Activated T-helper 1 cell treated with anti-CD3 and anti-CD28 coated beads, Interleukin-12 subunit alpha, Interleukin-12 subunit beta, Interleukin-2, Interleukin-4 antibody, amounts not matched to agents 30 ng/mL and 10 ng/mL and 1 ng/mL, durations not matched to agents 14 hours and 24 hours and 36 hours (primary cell): ENCODE results near the gene RPL26. TPM values are rescaled to one million over a fixed set of nuclear protein-coding genes. Genes with fewer than 3 reads are reported as not detected.

ENCODE experiments used
- total RNA-seq: library from RNA; stranded (reverse); gene quantifications from 2 replicates; pipeline ENCODE4 v1.2.3, GENCODE V29; 2022

The RPL26 gene
- total RNA-seq, 1 donor from 2014 or later = 2,163 TPM

Other genes with a start within 250 kb of the RPL26 start
- 36.9 and 37.4 TPM in 2 replicates for gene PER1, start 230.8 kb downstream of the RPL26 start, total RNA-seq
- 54.7 and 55.9 TPM in 2 replicates for gene VAMP2, start 220.2 kb downstream of the RPL26 start, total RNA-seq
- 19.3 and 20.8 TPM in 2 replicates for gene TMEM107, start 206.8 kb downstream of the RPL26 start, total RNA-seq
- 6.3 and 6.7 TPM in 2 replicates for gene BORCS6, start 193.0 kb downstream of the RPL26 start, total RNA-seq
- 82.2 and 88.7 TPM in 2 replicates for gene AURKB, start 172.6 kb downstream of the RPL26 start, total RNA-seq
- gene CTC1, start 135.1 kb downstream of the RPL26 start, total RNA-seq = 68.5 and 76.3 TPM in 2 replicates
- 189 and 204 TPM in 2 replicates for gene PFAS, start 133.9 kb downstream of the RPL26 start, total RNA-seq
- gene RANGRF, start 94.5 kb downstream of the RPL26 start, total RNA-seq = 52.9 and 57.9 TPM in 2 replicates
- 5.3 and 5.5 TPM in 2 replicates for gene SLC25A35, start 87.8 kb downstream of the RPL26 start, total RNA-seq
- not detected in 2 replicates for gene ARHGEF15, start 73.0 kb downstream of the RPL26 start, total RNA-seq
- gene ODF4, start 43.4 kb downstream of the RPL26 start, total RNA-seq = not detected in 2 replicates
- not detected in 2 replicates for gene RNF222, start 14.6 kb upstream of the RPL26 start, total RNA-seq
- gene NDEL1, start 52.7 kb upstream of the RPL26 start, total RNA-seq = 72.4 and 75.4 TPM in 2 replicates
- gene MYH10, start 247.5 kb upstream of the RPL26 start, total RNA-seq = 13.2 and 15.3 TPM in 2 replicates